ENCODE measurements around the gene ZBTB16. TPM values are rescaled to one million over a fixed set of nuclear protein-coding genes. Genes with fewer than 3 reads are reported as not detected.

Gene ZBTB16
- total and polyA plus RNA-seq, 2 experiments from 2014 or later = 0.29 to 1.4 TPM

DNA sequence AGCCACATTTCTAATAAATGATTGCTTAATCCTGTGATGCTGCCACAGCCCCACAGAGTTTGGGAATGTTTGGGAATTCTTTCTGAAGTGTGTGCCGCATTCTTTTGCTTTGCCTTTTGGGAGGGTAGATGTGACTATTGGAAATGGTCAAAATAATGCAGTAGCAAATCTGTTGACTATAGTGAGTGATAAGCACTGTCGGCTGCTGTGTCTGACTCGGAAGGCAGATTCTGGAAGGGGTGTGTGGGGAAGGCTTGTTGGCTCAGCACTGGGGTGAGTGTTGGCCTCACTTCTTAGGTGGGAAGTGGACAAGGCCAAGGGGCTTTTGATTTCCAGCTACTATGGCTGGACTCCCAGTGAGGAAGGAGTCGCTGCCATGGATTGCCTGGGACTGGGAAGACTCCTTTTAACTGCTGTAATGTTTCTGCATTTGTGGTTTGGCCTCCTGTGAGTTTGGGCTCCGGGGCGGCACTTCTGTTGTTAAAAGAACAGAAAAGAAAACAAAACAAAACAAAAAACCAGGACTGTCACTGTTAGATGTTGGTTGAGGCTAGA lies 20.1 kb downstream of the ZBTB16 start:
- H3K27me3 Mint-ChIP-seq (ENCODE audit: insufficient read depth, low read depth, poor library complexity) = peaks cover 42% of the 10 kb centered on the region
- no peak overlapping the region for H3K4me3 ChIP-seq
- H3F3A ChIP-seq (replicated peaks; ENCODE audit: low read depth) = no peaks in the 10 kb centered on the region
- ATAC-seq (no peak), DNase-seq (ENCODE audit: low spot score) (no peak)
- H3K27ac Mint-ChIP-seq = no peak overlapping the region
- H3K79me2 ChIP-seq (replicated peaks; ENCODE audit: insufficient read depth) = no peaks in the 10 kb centered on the region
- TF ChIP-seq STAT1 (IDR thresholded peaks at IDR 0.05; ENCODE audit: unreplicated experiment) (no peak), EZH2phosphoT487 (IDR thresholded peaks at IDR 0.05; ENCODE audit: unreplicated experiment) (no peak)
- H3K36me3 Mint-ChIP-seq (ENCODE audit: low read depth) = no peaks in the 10 kb centered on the region
- H3K4me3 Mint-ChIP-seq = no peak overlapping the region
- H3K36me3 ChIP-seq (ENCODE audit: insufficient read depth) = no peaks in the 10 kb centered on the region
- H3K9me2 ChIP-seq (ENCODE audit: insufficient read depth) = no peaks in the 10 kb centered on the region
- no peak overlapping the region for H2AFZ ChIP-seq
- H3K27ac ChIP-seq (ENCODE audit: low read depth) = no peak overlapping the region
- peaks cover 20% of the 10 kb centered on the region for H3K4me1 ChIP-seq (ENCODE audit: insufficient read depth)
- peaks cover 25% of the 10 kb centered on the region for H3K27me3 ChIP-seq (ENCODE audit: insufficient read depth)
- no peak overlapping the region for H3K4me2 ChIP-seq
- no peaks in the 10 kb centered on the region for H4K20me1 ChIP-seq (replicated peaks; ENCODE audit: insufficient read depth)
- peaks cover 34% of the 10 kb centered on the region for H3K4me1 Mint-ChIP-seq
- no peaks in the 10 kb centered on the region for H3K9me3 Mint-ChIP-seq

DNA sequence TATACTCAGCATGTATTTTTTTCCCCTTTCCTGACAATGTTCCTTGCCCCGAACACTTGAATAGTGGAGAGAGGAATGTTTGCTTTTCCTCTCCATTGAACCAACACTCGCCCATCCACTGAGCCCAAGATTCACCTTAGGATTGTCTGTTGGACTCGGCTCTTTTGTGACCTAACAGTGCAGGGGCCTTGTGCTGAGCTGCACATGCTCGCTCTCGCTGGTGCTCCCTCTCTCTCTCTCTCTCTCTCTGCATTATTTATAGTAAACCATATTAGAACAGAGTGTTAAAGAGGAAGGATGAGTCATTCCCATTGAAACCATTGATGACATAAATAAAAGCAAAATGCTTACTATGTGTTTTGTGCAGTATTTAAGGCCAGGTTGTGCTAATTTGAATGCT lies 20.7 kb downstream of the ZBTB16 start:
- Histone ChIP-seq H4K20me1 (replicated peaks; ENCODE audit: insufficient read depth) (no peaks in the 10 kb centered on the region), H3K79me2 (replicated peaks; ENCODE audit: insufficient read depth) (no peaks in the 10 kb centered on the region), H3K36me3 (ENCODE audit: insufficient read depth) (no peaks in the 10 kb centered on the region), H3F3A (replicated peaks; ENCODE audit: low read depth) (no peaks in the 10 kb centered on the region), H3K4me3 (no peak overlapping the region), H3K4me1 (ENCODE audit: insufficient read depth) (peaks cover 20% of the 10 kb centered on the region), H3K27ac (ENCODE audit: low read depth) (no peak overlapping the region), H3K4me2 (no peak overlapping the region), H2AFZ (no peak overlapping the region), H3K27me3 (ENCODE audit: insufficient read depth) (peaks cover 25% of the 10 kb centered on the region), H3K9me2 (ENCODE audit: insufficient read depth) (no peaks in the 10 kb centered on the region)
- H3K9me3 Mint-ChIP-seq = no peaks in the 10 kb centered on the region
- peaks cover 41% of the 10 kb centered on the region for H3K27me3 Mint-ChIP-seq (ENCODE audit: insufficient read depth, low read depth, poor library complexity)
- H3K36me3 Mint-ChIP-seq (ENCODE audit: low read depth) = no peaks in the 10 kb centered on the region
- DNase-seq (ENCODE audit: low spot score) (no peak), ATAC-seq (no peak)
- peaks cover 29% of the 10 kb centered on the region for H3K4me1 Mint-ChIP-seq
- no peak overlapping the region for H3K27ac Mint-ChIP-seq
- H3K4me3 Mint-ChIP-seq = no peak overlapping the region
- TF ChIP-seq ZNF114 (CRISPR knock-in tag; IDR thresholded peaks at IDR 0.05) (no peak), EZH2phosphoT487 (IDR thresholded peaks at IDR 0.05; ENCODE audit: unreplicated experiment) (no peak), NANOG (IDR thresholded peaks at IDR 0.05; ENCODE audit: borderline replicate concordance) (no peak), POLR2AphosphoS5 (IDR thresholded peaks at IDR 0.05; ENCODE audit: low read depth) (no peak), CREB1 (CRISPR knock-in tag; IDR thresholded peaks at IDR 0.05; ENCODE audit: low read depth) (no peak), STAT1 (IDR thresholded peaks at IDR 0.05; ENCODE audit: unreplicated experiment) (no peak), ZNF331 (CRISPR knock-in tag; IDR thresholded peaks at IDR 0.05; ENCODE audit: low read depth) (no peak), JUNB (IDR thresholded peaks at IDR 0.05; ENCODE audit: unreplicated experiment) (no peak), EZH2 (IDR thresholded peaks at IDR 0.05; ENCODE audit: low read depth, unreplicated experiment) (no peak)
- TF ChIP-seq, protein P1, sequence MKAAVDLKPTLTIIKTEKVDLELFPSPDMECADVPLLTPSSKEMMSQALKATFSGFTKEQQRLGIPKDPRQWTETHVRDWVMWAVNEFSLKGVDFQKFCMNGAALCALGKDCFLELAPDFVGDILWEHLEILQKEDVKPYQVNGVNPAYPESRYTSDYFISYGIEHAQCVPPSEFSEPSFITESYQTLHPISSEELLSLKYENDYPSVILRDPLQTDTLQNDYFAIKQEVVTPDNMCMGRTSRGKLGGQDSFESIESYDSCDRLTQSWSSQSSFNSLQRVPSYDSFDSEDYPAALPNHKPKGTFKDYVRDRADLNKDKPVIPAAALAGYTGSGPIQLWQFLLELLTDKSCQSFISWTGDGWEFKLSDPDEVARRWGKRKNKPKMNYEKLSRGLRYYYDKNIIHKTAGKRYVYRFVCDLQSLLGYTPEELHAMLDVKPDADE (IDR thresholded peaks at IDR 0.05) = no peak
- TF ChIP-seq, protein P2, sequence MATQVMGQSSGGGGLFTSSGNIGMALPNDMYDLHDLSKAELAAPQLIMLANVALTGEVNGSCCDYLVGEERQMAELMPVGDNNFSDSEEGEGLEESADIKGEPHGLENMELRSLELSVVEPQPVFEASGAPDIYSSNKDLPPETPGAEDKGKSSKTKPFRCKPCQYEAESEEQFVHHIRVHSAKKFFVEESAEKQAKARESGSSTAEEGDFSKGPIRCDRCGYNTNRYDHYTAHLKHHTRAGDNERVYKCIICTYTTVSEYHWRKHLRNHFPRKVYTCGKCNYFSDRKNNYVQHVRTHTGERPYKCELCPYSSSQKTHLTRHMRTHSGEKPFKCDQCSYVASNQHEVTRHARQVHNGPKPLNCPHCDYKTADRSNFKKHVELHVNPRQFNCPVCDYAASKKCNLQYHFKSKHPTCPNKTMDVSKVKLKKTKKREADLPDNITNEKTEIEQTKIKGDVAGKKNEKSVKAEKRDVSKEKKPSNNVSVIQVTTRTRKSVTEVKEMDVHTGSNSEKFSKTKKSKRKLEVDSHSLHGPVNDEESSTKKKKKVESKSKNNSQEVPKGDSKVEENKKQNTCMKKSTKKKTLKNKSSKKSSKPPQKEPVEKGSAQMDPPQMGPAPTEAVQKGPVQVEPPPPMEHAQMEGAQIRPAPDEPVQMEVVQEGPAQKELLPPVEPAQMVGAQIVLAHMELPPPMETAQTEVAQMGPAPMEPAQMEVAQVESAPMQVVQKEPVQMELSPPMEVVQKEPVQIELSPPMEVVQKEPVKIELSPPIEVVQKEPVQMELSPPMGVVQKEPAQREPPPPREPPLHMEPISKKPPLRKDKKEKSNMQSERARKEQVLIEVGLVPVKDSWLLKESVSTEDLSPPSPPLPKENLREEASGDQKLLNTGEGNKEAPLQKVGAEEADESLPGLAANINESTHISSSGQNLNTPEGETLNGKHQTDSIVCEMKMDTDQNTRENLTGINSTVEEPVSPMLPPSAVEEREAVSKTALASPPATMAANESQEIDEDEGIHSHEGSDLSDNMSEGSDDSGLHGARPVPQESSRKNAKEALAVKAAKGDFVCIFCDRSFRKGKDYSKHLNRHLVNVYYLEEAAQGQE (IDR thresholded peaks at IDR 0.05; ENCODE audit: unreplicated experiment) = no peak
- TF ChIP-seq, protein P3, sequence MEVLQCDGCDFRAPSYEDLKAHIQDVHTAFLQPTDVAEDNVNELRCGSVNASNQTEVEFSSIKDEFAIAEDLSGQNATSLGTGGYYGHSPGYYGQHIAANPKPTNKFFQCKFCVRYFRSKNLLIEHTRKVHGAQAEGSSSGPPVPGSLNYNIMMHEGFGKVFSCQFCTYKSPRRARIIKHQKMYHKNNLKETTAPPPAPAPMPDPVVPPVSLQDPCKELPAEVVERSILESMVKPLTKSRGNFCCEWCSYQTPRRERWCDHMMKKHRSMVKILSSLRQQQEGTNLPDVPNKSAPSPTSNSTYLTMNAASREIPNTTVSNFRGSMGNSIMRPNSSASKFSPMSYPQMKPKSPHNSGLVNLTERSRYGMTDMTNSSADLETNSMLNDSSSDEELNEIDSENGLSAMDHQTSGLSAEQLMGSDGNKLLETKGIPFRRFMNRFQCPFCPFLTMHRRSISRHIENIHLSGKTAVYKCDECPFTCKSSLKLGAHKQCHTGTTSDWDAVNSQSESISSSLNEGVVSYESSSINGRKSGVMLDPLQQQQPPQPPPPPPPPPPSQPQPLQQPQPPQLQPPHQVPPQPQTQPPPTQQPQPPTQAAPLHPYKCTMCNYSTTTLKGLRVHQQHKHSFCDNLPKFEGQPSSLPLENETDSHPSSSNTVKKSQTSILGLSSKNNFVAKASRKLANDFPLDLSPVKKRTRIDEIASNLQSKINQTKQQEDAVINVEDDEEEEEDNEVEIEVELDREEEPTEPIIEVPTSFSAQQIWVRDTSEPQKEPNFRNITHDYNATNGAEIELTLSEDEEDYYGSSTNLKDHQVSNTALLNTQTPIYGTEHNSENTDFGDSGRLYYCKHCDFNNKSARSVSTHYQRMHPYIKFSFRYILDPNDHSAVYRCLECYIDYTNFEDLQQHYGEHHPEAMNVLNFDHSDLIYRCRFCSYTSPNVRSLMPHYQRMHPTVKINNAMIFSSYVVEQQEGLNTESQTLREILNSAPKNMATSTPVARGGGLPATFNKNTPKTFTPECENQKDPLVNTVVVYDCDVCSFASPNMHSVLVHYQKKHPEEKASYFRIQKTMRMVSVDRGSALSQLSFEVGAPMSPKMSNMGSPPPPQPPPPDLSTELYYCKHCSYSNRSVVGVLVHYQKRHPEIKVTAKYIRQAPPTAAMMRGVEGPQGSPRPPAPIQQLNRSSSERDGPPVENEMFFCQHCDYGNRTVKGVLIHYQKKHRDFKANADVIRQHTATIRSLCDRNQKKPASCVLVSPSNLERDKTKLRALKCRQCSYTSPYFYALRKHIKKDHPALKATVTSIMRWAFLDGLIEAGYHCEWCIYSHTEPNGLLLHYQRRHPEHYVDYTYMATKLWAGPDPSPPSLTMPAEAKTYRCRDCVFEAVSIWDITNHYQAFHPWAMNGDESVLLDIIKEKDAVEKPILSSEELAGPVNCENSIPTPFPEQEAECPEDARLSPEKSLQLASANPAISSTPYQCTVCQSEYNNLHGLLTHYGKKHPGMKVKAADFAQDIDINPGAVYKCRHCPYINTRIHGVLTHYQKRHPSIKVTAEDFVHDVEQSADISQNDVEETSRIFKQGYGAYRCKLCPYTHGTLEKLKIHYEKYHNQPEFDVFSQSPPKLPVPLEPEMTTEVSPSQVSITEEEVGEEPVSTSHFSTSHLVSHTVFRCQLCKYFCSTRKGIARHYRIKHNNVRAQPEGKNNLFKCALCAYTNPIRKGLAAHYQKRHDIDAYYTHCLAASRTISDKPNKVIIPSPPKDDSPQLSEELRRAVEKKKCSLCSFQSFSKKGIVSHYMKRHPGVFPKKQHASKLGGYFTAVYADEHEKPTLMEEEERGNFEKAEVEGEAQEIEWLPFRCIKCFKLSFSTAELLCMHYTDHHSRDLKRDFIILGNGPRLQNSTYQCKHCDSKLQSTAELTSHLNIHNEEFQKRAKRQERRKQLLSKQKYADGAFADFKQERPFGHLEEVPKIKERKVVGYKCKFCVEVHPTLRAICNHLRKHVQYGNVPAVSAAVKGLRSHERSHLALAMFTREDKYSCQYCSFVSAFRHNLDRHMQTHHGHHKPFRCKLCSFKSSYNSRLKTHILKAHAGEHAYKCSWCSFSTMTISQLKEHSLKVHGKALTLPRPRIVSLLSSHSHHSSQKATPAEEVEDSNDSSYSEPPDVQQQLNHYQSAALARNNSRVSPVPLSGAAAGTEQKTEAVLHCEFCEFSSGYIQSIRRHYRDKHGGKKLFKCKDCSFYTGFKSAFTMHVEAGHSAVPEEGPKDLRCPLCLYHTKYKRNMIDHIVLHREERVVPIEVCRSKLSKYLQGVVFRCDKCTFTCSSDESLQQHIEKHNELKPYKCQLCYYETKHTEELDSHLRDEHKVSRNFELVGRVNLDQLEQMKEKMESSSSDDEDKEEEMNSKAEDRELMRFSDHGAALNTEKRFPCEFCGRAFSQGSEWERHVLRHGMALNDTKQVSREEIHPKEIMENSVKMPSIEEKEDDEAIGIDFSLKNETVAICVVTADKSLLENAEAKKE (CRISPR knock-in tag; IDR thresholded peaks at IDR 0.05) = no peak

Measured in GM23338 (cell line).